Measurements from ENCODE around the gene AKTIP.

Gene AKTIP

DNA sequence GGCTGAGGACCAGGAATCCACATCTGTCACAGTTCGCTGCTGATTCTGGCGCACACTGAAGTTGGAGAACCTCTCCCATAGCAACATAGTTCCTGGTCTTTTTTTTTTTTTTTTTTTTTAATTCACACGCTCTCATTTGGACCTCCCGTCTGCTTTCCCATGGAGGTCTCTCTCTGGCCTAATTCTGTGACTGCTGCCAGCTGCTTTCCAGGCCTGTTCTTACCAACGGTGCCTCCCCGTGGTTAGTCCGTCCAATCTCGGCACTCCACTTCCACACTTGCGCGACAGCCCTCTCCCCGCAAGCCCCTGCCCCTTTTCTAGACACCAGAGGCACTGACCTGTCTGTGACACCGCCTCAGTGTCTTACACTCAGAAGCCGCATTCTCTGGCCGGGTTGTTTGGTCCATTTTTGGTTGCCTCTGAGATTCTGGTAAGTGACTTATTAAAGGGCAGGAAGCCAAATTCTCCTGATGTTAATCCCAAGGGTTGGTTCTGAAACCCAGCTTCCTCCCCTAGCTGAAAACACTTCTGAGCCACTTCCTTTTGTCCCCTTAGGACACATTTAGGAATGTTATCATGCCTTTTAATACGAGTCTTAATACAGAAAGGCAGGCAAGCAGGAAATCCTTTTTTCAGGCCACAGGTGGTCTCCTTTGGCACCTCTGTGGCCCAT, 1.1 kb upstream of the AKTIP start:
- TF ChIP-seq GATA3 (IDR thresholded peaks at IDR 0.05; ENCODE audit: low read depth, low read length) (no peak), GATA2 (IDR thresholded peaks at IDR 0.05; ENCODE audit: low read depth, low read length) (no peak)

DNA sequence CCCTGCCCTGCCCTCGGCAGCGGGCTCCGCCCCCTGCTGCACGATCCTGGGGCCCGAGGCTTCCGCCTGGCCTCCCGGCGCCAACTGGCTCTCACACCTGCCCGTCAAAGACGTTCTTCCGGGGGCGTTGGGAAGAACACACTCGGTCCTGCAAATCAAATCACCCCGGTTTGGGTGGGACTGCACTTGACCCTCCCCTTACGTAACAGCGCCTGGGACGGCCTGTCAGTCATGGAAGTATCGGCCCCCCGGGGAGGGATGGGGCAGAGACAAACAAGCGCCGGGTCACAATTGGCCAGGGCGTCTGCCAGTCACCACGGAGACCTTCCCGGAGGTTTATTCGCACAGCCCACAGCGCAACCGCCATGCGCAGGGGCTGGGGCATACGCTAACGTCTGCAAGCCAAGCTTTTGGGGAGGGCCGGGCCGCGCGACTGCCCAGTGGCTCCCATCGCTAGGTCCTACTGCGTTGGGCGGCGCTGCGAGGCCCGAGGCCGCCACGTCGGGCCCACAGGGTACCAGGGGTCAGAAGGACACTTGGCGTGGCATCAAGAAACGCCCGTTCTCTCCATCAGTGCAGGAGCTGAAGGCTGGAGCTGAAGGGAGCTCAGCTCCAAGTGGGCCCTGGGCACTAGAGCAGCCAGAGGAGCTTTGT, 388 bp upstream of the AKTIP start:
- no peak for TF ChIP-seq GATA2 (IDR thresholded peaks at IDR 0.05; ENCODE audit: low read depth, low read length)
- TF ChIP-seq GATA3 (IDR thresholded peaks at IDR 0.05; ENCODE audit: low read depth, low read length), result no peak

DNA sequence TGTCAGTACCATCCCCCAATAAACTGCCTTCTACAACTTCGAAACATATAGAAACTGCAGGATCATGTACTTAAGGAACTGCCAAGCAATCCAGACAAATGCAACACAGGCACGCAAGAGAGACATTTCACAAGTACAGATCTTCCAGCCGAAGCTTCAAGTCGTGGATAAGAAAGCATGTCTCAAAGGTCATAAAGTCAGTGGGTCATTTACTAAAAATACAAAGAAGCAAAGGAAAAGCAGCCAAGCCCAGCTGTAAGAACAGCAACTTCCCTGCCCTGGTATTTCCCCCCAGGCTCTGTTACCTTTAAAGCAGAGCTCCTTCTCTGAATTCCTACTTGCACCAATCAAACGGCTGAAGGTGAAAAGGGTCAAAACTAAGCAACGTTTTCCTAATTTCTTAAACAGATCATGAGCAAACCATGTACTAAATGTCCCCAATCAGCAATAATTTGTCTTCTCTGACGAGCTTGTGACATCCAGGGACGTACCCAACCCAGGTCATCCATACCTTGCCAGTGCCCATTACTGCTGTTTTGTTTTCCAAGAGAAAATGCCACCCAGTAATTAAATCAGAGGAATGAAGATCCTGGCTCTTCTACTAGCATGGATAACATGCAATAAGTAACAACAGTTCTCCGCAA, 1.7 kb downstream of the AKTIP start:
- TF ChIP-seq GATA2 (IDR thresholded peaks at IDR 0.05; ENCODE audit: low read depth, low read length) (no peak), GATA3 (IDR thresholded peaks at IDR 0.05; ENCODE audit: low read depth, low read length) (no peak)

DNA sequence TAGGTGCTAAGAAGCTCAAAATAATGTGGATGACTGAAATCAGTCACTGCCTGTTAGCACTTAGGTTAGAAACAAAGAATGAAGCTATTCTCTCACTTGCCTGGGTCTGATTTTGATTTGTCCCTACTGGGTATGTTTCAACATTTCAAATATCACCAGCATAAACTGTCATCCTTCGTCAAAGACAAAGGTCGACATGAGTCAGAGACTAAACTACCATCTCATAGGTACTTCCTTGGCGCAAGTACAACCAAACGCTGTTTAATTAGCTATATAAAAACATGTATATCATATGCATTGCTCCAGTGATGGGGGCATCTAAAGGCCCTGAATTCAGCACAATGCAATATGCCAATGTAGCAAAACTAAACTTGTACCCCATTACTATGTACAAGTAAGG, 4.0 kb downstream of the AKTIP start:
- no peak for TF ChIP-seq GATA3 (IDR thresholded peaks at IDR 0.05; ENCODE audit: low read depth, low read length)
- TF ChIP-seq GATA2 (IDR thresholded peaks at IDR 0.05; ENCODE audit: low read depth, low read length), result no peak

DNA sequence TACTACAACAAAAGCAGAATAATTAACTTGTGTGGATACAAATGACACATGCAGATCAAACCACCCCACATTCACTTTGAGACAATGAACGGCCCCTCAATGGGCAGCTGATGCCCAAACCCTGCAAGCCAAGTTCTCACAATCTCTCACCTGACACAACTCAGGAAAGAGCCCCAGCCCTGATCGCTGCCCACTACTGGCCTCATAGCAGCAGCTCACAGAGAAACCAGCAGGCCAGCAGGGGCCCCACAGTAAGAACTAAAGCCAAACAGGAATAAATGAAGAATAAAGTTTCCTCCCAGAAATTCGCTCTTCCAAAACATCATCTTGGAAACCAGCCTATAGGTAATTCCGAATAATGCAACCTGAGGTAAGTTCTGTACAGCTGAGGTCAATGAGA, 7.7 kb downstream of the AKTIP start:
- no peak for TF ChIP-seq GATA2 (IDR thresholded peaks at IDR 0.05; ENCODE audit: low read depth, low read length)
- no peak for TF ChIP-seq GATA3 (IDR thresholded peaks at IDR 0.05; ENCODE audit: low read depth, low read length)

DNA sequence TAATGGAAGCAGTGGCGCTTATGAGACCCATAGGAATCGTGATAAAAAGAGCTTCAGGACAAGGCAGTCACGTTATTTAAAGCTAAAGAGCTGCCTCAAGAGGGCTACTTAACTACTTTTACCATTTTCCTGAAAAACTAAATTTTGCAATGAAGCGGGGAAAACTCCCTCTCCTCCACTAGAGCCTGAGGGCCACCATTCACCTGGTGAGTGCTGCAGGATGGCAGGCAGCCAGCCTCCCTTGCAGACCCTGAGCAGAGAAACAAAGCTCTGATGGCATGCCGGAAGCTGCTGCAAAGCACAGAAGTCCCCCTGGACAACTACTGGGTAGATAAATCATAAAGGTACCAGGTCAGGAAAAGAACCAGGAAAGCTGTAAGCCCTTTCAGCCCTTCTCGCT, 8.4 kb downstream of the AKTIP start:
- TF ChIP-seq GATA2 (IDR thresholded peaks at IDR 0.05; ENCODE audit: low read depth, low read length), result no peak
- no peak for TF ChIP-seq GATA3 (IDR thresholded peaks at IDR 0.05; ENCODE audit: low read depth, low read length)

DNA sequence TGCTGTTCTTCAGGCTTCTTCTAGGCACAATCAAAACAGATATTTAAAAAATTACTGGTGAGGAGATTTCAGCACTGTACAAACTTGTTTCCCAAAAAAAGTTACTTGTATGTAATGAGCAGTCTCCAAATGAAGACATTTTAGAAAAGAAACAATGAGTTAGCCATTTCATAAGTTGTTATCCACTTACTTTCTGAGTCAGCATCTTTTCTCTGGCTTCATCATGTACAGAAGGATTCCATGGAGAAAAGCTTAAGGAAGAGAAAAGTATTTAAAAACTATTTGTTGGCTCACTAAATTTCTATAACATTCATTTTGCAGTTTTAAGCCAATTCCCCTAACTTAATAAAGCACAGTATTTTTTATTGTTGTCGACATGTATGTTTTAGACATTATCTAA, 10.5 kb downstream of the AKTIP start:
- TF ChIP-seq GATA3 (IDR thresholded peaks at IDR 0.05; ENCODE audit: low read depth, low read length), result no peak
- no peak for TF ChIP-seq GATA2 (IDR thresholded peaks at IDR 0.05; ENCODE audit: low read depth, low read length)

DNA sequence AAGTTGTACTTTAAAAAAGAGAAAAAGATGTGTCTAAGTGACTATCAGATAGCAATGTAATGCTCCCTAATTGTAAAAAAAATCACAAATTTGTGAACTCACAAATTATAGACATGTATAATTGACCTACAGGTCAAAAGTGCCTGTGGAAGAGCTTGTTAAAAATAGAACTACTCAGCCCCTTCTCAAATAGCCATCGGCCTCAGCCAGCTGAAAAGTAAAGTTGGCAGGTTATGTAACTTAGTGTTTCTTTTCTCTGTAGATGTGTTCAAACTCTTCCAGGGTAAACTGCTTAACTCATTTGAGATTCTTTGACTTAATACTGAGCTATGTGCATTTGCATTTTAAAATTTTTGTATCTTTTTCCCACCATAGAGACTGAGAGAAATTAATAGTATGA, 13.3 kb downstream of the AKTIP start:
- TF ChIP-seq GATA2 (IDR thresholded peaks at IDR 0.05; ENCODE audit: low read depth, low read length) (no peak), GATA3 (IDR thresholded peaks at IDR 0.05; ENCODE audit: low read depth, low read length) (no peak)

DNA sequence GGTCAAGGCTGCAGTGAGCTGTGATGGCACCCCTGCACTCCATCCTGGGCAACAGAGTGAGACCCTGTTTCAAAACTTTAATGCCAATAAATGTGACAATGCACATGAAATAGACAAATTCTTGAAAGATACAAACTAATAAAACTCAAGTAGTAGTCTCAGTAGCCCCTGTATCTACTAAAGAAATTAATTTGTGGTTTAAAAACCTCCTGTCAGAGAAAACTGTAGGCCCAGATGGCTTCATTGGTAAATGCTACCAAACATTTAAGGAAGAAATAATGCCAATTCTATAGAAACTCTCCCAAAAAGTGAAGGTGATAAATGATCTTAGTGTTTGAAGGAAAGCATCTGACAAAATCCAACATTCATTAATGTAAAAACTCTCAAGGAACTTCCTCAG, 16.8 kb downstream of the AKTIP start:
- TF ChIP-seq GATA3 (IDR thresholded peaks at IDR 0.05; ENCODE audit: low read depth, low read length) (no peak), GATA2 (IDR thresholded peaks at IDR 0.05; ENCODE audit: low read depth, low read length) (no peak)

DNA sequence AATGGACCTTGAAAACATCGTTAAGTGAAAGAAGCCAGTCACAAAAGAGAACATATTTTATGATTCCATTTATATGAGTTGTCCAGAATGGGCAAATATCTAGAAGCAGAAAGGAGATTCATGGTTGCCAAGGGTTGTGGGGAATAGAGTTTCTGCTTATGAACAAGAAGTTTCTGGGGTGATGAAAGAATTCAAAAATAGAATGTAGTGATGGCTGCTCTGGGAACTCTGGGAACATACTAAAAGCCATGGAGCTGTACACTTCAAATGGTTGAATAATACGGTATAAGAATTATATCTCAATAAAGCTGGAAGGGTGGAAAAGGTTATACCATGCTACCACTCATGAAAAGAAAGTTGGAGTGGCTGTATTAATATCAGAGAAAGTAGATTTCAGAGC, 18.5 kb downstream of the AKTIP start:
- TF ChIP-seq GATA3 (IDR thresholded peaks at IDR 0.05; ENCODE audit: low read depth, low read length), result no peak
- TF ChIP-seq GATA2 (IDR thresholded peaks at IDR 0.05; ENCODE audit: low read depth, low read length), result no peak

DNA sequence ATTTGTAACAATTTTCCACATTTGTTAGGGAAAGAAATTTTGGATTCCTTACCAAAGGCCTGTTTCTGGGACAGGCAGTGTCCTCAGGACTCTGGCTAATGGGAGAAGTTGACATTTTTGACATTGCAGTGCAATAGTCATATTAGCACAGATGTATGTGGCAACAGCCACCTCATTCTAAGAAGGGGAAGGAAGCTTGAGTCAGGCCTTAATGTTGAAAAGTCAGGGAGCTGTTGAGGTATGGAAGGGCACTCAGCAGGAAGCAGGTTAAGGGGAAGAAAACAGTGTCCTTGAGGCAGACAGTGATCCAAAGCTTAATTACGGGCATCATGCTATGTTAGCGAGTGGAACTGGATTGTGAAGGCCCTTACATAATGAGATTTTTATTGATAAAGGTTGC, 20.9 kb downstream of the AKTIP start:
- TF ChIP-seq GATA3 (IDR thresholded peaks at IDR 0.05; ENCODE audit: low read depth, low read length) (no peak), GATA2 (IDR thresholded peaks at IDR 0.05; ENCODE audit: low read depth, low read length) (no peak)

DNA sequence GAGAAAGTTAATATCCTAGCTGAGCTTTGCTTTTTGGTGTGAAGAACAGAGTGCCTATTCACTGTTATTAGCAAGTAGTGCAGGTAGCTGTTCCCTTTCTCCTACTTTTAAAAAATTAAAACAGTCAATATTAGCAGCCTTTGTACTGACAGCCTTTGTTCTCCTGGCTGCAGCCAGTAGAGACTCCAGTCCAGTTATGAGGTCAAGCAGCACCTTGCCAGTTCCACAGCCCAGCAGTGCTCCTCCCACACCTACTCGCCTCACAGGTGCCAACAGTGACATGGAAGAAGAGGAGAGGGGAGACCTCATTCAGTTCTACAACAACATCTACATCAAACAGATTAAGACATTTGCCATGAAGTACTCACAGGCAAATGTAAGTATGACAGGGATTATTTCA, 22.6 kb downstream of the AKTIP start:
- TF ChIP-seq GATA2 (IDR thresholded peaks at IDR 0.05; ENCODE audit: low read depth, low read length), result no peak
- no peak for TF ChIP-seq GATA3 (IDR thresholded peaks at IDR 0.05; ENCODE audit: low read depth, low read length)

DNA sequence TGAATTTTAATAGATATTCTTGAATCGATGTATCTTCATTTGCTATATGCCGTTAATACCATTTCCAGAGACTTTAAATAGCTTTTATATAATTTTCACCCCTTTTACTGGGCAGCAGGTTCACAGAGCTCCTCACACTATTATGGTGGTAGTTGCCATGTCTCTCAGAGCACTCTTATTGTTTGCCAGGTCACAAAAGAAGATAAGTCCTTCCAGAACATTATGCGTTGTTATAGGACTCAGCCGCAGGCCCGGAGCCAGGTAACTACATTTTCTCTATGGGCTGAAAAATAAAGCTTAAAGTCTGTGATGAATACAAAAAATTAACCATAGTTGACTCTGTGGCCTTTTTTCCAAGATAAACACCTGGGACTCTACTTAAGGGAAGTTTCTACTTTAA, 24.0 kb downstream of the AKTIP start:
- TF ChIP-seq GATA2 (IDR thresholded peaks at IDR 0.05; ENCODE audit: low read depth, low read length) (no peak), GATA3 (IDR thresholded peaks at IDR 0.05; ENCODE audit: low read depth, low read length) (no peak)

DNA sequence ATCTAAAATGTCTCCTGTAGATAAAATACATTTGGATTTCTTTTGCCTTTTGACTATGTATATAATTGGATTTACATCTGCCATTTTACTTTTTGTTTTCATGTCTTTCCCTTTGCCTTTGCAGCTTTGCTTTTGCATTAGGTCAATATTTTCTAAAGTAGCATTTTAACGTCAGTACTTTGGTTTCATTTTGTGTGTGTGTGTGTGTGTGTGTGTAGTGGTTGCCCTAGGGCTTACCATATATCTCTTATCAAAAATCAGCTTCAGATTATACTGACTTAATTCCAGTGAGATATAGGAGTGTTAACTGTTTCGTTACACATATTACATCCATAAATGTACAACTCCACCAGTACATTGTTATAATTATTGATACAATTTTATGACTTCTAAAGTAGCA, 26.1 kb downstream of the AKTIP start:
- TF ChIP-seq GATA3 (IDR thresholded peaks at IDR 0.05; ENCODE audit: low read depth, low read length), result no peak
- no peak for TF ChIP-seq GATA2 (IDR thresholded peaks at IDR 0.05; ENCODE audit: low read depth, low read length)
